Measurements from ENCODE around the gene ICA1L.

GRCh38 chr2:202764991-202765390 lies 106.6 kb downstream of the ICA1L start:
- TF ChIP-seq, protein P1, sequence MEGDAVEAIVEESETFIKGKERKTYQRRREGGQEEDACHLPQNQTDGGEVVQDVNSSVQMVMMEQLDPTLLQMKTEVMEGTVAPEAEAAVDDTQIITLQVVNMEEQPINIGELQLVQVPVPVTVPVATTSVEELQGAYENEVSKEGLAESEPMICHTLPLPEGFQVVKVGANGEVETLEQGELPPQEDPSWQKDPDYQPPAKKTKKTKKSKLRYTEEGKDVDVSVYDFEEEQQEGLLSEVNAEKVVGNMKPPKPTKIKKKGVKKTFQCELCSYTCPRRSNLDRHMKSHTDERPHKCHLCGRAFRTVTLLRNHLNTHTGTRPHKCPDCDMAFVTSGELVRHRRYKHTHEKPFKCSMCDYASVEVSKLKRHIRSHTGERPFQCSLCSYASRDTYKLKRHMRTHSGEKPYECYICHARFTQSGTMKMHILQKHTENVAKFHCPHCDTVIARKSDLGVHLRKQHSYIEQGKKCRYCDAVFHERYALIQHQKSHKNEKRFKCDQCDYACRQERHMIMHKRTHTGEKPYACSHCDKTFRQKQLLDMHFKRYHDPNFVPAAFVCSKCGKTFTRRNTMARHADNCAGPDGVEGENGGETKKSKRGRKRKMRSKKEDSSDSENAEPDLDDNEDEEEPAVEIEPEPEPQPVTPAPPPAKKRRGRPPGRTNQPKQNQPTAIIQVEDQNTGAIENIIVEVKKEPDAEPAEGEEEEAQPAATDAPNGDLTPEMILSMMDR (IDR thresholded peaks at IDR 0.05; ENCODE audit: poor library complexity): no peak
- no peak for TF ChIP-seq EZH2phosphoT487 (IDR thresholded peaks at IDR 0.05; ENCODE audit: low read depth, severe bottlenecking, unreplicated experiment)
- no peak for TF ChIP-seq EZH2 (IDR thresholded peaks at IDR 0.05; ENCODE audit: borderline replicate concordance)
